HG02870 (cell line): ENCODE results near the gene UBE2G2.

Experiments used
- ATAC-seq: cut with Tn5 transposase; IDR thresholded peaks from one replicate; pipeline ENCODE4 v1.9.1; 2021; ENCODE audit warnings: mild to moderate bottlenecking, moderate library complexity; ENCODE audit not compliant: unreplicated experiment

The UBE2G2 gene

GRCh38 chr21:44732956-44733355 is 68.7 kb downstream of the UBE2G2 start:
- ATAC-seq, result no peak

GRCh38 chr21:44732263-44732662 is 69.4 kb downstream of the UBE2G2 start:
- no peak for ATAC-seq

- no peak for ATAC-seq
These were observed 70.6 kb downstream of the UBE2G2 start for GRCh38 chr21:44730951-44731579.

- no peak for ATAC-seq
These were observed 71.6 kb downstream of the UBE2G2 start for GRCh38 chr21:44730028-44730395.

- ATAC-seq, result no peak
These were observed 72.1 kb downstream of the UBE2G2 start for GRCh38 chr21:44729336-44730027.

- ATAC-seq, result no peak
These were observed 72.9 kb downstream of the UBE2G2 start for GRCh38 chr21:44728716-44729115.

GRCh38 chr21:44727757-44728156 is 73.9 kb downstream of the UBE2G2 start:
- ATAC-seq, result no peak

- ATAC-seq, result no peak
These were observed 74.3 kb downstream of the UBE2G2 start for GRCh38 chr21:44727321-44727720.

- no peak for ATAC-seq
These were observed 74.8 kb downstream of the UBE2G2 start for GRCh38 chr21:44726826-44727225.

- no peak for ATAC-seq
These were observed 76.7 kb downstream of the UBE2G2 start for GRCh38 chr21:44724926-44725325.

- no peak for ATAC-seq
These were observed 77.4 kb downstream of the UBE2G2 start for GRCh38 chr21:44724196-44724595.

GRCh38 chr21:44723177-44724131 is 78.2 kb downstream of the UBE2G2 start:
- no peak for ATAC-seq

GRCh38 chr21:44722731-44723130 is 78.9 kb downstream of the UBE2G2 start:
- ATAC-seq, result no peak

GRCh38 chr21:44720170-44720569 is 81.5 kb downstream of the UBE2G2 start:
- no peak for ATAC-seq
